OCI-LY1 (cell line): ENCODE data around the gene MAGI2.

Experiments
- CTCF ChIP-seq: fragments of 200-600 bp; sonication (generic), shearing (Covaris generic); IDR thresholded peaks from 2 replicates; pipeline ENCODE4 v1.5.1; 2017; ENCODE audit warnings: mild to moderate bottlenecking, antibody characterized with exemption, low read length, moderate library complexity, mixed read lengths
- EZH2 ChIP-seq: fragments of 200-600 bp; sonication (generic), shearing (Covaris generic); IDR thresholded peaks from 2 replicates; pipeline ENCODE4 v1.8.0; 2017; ENCODE audit warnings: borderline replicate concordance, mixed run types, mild to moderate bottlenecking, antibody characterized with exemption, low read length, moderate library complexity, mixed read lengths

GRCh38 chr7:78985509-78985908 lies 468.0 kb downstream of the MAGI2 start:
- TF ChIP-seq CTCF: peak; percentile 40; the same call in 1 of the 2 replicates
- no peak for TF ChIP-seq EZH2
